Esophagus muscularis mucosa (tissue), 4 donors: Measurements from ENCODE around the gene JPH3. TPM values are rescaled to one million over a fixed set of nuclear protein-coding genes. Genes with fewer than 3 reads are reported as not detected.
"Not testable (repeated sequence)": the region's sequence is repeated elsewhere in the genome, so short reads cannot be mapped to it uniquely, and the experiment has no call there.

ENCODE experiments used
- DNase-seq: peaks from one replicate; pipeline ENCODE4 v3.0.0-alpha.2; 2017; ENCODE audit errors: extremely low spot score
- H3K27ac ChIP-seq, 4 donors: fragments of 200-600 bp; sonication (generic); replicated peaks in 1 of 4; 1 replicate in 3 of 4; 2 replicates in 1 of 4; pipeline ENCODE4 v1.5.1; 2016 to 2019; ENCODE audit warnings: mild to moderate bottlenecking in 1 of 4
- H3K27me3 ChIP-seq, 4 donors: fragments of 200-600 bp; sonication (generic); one replicate each; pipeline versions ENCODE4 v1.5.1 to v1.6.0; 2016 to 2019
- H3K36me3 ChIP-seq, 4 donors: fragments of 200-600 bp; sonication (generic); one replicate each; pipeline ENCODE4 v1.5.1; 2016 to 2019
- H3K4me1 ChIP-seq, 4 donors: fragments of 200-600 bp; sonication (generic); one replicate each; pipeline ENCODE4 v1.5.1; 2016 to 2019
- H3K4me3 ChIP-seq, 4 donors: fragments of 200-600 bp; sonication (generic); 1 replicate in 2 of 4; 2 replicates in 2 of 4; pipeline ENCODE4 v1.5.1; 2016 to 2019; ENCODE audit warnings: mild to moderate bottlenecking in 4 of 4, moderate library complexity in 1 of 4
- H3K9me3 ChIP-seq, 4 donors: fragments of 200-600 bp; sonication (generic); 1 replicate in 3 of 4; 2 replicates in 1 of 4; pipeline ENCODE4 v1.5.1; 2016 to 2019
- CTCF ChIP-seq, 3 experiments: fragments of 200-600 bp in 2 of 3; fragments of 450-650 bp in 1 of 3; sonication (generic) in 2 of 3; IDR thresholded peaks; one replicate each; pipeline ENCODE4 v1.5.1; 2017 to 2019; ENCODE audit warnings: antibody characterized with exemption in 3 of 3, mild to moderate bottlenecking in 2 of 3, moderate library complexity in 1 of 3
- EP300 ChIP-seq: sonication (generic); formaldehyde crosslinking; IDR thresholded peaks from one replicate; pipeline ENCODE4 v1.6.1; 2017; ENCODE audit warnings: antibody characterized with exemption
- POLR2A ChIP-seq: fragments of 450-650 bp; IDR thresholded peaks from one replicate; pipeline ENCODE4 v1.6.1; 2017; ENCODE audit warnings: antibody characterized with exemption, moderate library complexity, mild to moderate bottlenecking, low read depth
- POLR2AphosphoS5 ChIP-seq, 2 donors: sonication (generic); formaldehyde crosslinking; IDR thresholded peaks; one replicate each; pipeline ENCODE4 v1.6.1; 2017; ENCODE audit warnings: antibody characterized with exemption in 2 of 2
- WGBS: methylation state at CpG from one replicate; pipeline ENCODE4 v1.1.5; 2018; 5-methylcytosine and 5-hydroxymethylcytosine counted together
- intact Hi-C: fragments of 100-400 bp; cut with DNase I; formaldehyde crosslinking; loops from one replicate; pipeline ENCODE4 v1.15.1; 2023
- total RNA-seq, 4 donors: library from RNA; depleted of rRNA; stranded (reverse); fragments of >200 nt; gene quantifications; one replicate each; pipeline versions ENCODE4 v1.1.0 to v1.2.1, GENCODE V29; 2016

Gene JPH3
- total RNA-seq, 4 donors from 2014 or later, result 0.42 to 2.2 (median 0.54) TPM

GRCh38 chr16:87571868-87572244 is 30.5 kb upstream of the JPH3 start:
- no peak for DNase-seq
- no peaks in the 10 kb centered on the region for H3K9me3 ChIP-seq
- peaks cover 6 to 30% (median 26%) of the 10 kb centered on the region in 4 donors for H3K4me1 ChIP-seq
- peak in 1 of 2 donors; percentile 43 for TF ChIP-seq POLR2AphosphoS5 (IDR thresholded peaks at IDR 0.05)
- no peak for TF ChIP-seq EP300
- no peak for TF ChIP-seq CTCF (IDR thresholded peaks at IDR 0.05)
- H3K27me3 ChIP-seq, result peaks cover 0 to 4% (median 0%) of the 10 kb centered on the region in 4 donors
- no peak overlapping the region for H3K4me3 ChIP-seq
- 47% methylated on average over 11 of the region's 11 CpGs for whole genome bisulfite sequencing
- no peaks in the 10 kb centered on the region for H3K36me3 ChIP-seq
- peak overlapping the region; percentile 46 to 58 (median 52) for H3K27ac ChIP-seq
- intact Hi-C loops, result no loop called here

- H3K9me3 ChIP-seq, result no peaks in the 10 kb centered on the region
- no peak overlapping the region for H3K4me3 ChIP-seq
- H3K27me3 ChIP-seq, result peaks cover 0 to 4% (median 0%) of the 10 kb centered on the region in 4 donors
- 73% methylated on average over 6 of the region's 6 CpGs for WGBS
- no peaks in the 10 kb centered on the region for H3K36me3 ChIP-seq
- DNase-seq, result no peak
- intact Hi-C loops, result no loop called here
- TF ChIP-seq POLR2A (no peak), CTCF (IDR thresholded peaks at IDR 0.05) (no peak), EP300 (no peak)
- H3K4me1 ChIP-seq, result peaks cover 6 to 30% (median 26%) of the 10 kb centered on the region in 4 donors
- no peak overlapping the region for H3K27ac ChIP-seq
These were observed 29.3 kb upstream of the JPH3 start for GRCh38 chr16:87572959-87573358.

- no peak for TF ChIP-seq EP300
- no peak for TF ChIP-seq POLR2AphosphoS5 (IDR thresholded peaks at IDR 0.05)
- no peak for TF ChIP-seq POLR2A
- no peak for TF ChIP-seq CTCF (IDR thresholded peaks at IDR 0.05)
- Histone ChIP-seq H3K27me3 (peaks cover 0 to 4% (median 0%) of the 10 kb centered on the region in 4 donors), H3K36me3 (no peaks in the 10 kb centered on the region), H3K4me3 (no peak overlapping the region), H3K27ac (no peak overlapping the region), H3K9me3 (no peaks in the 10 kb centered on the region), H3K4me1 (peaks cover 6 to 27% (median 24%) of the 10 kb centered on the region in 4 donors)
- intact Hi-C loops, result no loop called here
- no peak for DNase-seq
- WGBS, result 61% methylated on average over 12 of the region's 13 CpGs
These were observed 27.1 kb upstream of the JPH3 start for GRCh38 chr16:87575027-87575804.

GRCh38 chr16:87576171-87576570 is 26.1 kb upstream of the JPH3 start:
- DNase-seq, result no peak
- 83% methylated on average over 6 of the region's 16 CpGs for WGBS
- Histone ChIP-seq H3K4me1 (peaks cover 2 to 21% (median 17%) of the 10 kb centered on the region in 4 donors), H3K9me3 (no peaks in the 10 kb centered on the region), H3K27ac (no peak overlapping the region), H3K36me3 (no peaks in the 10 kb centered on the region), H3K4me3 (no peak overlapping the region), H3K27me3 (peaks cover 0 to 4% (median 0%) of the 10 kb centered on the region in 4 donors)
- TF ChIP-seq CTCF (IDR thresholded peaks at IDR 0.05) (no peak), EP300 (no peak), POLR2AphosphoS5 (IDR thresholded peaks at IDR 0.05) (no peak), POLR2A (no peak)
- intact Hi-C loops, result no loop called here

- H3K4me1 ChIP-seq, result peaks cover 8 to 27% (median 23%) of the 10 kb centered on the region in 4 donors
- WGBS, result 88% methylated on average over 16 of the region's 16 CpGs
- H3K36me3 ChIP-seq, H3K27me3 ChIP-seq, intact Hi-C loops, DNase-seq, H3K4me3 ChIP-seq, H3K27ac ChIP-seq, H3K9me3 ChIP-seq: not testable (repeated sequence)
These were observed 24.0 kb upstream of the JPH3 start for GRCh38 chr16:87578142-87578930.
